Ishikawa (cell line): Measurements from ENCODE around the gene C6orf47.

Source experiments
- CEBPB ChIP-seq: IDR thresholded peaks from 2 replicates; pipeline ENCODE4 v1.6.1; 2012
- CREB1 ChIP-seq: IDR thresholded peaks from 2 replicates; pipeline ENCODE4 v1.6.1; 2012; ENCODE audit warnings: low read depth
- EGR1 ChIP-seq: IDR thresholded peaks from 2 replicates; pipeline ENCODE4 v1.6.1; 2012
- EP300 ChIP-seq: IDR thresholded peaks from 2 replicates; pipeline ENCODE4 v1.6.1; 2012; ENCODE audit warnings: borderline replicate concordance
- FOXM1 ChIP-seq: IDR thresholded peaks from 2 replicates; pipeline ENCODE4 v1.6.1; 2012; ENCODE audit warnings: low read depth, borderline replicate concordance
- NFIC ChIP-seq: IDR thresholded peaks from 2 replicates; pipeline ENCODE4 v1.6.1; 2012
- RAD21 ChIP-seq: IDR thresholded peaks from 2 replicates; pipeline ENCODE4 v1.6.1; 2012; ENCODE audit warnings: low read depth
- TAF1 ChIP-seq: IDR thresholded peaks from 2 replicates; pipeline ENCODE4 v1.6.1; 2012; ENCODE audit warnings: low read depth, mild to moderate bottlenecking
- TCF12 ChIP-seq: IDR thresholded peaks from 2 replicates; pipeline ENCODE4 v1.6.1; 2012; ENCODE audit warnings: low read depth
- TEAD4 ChIP-seq: IDR thresholded peaks from 2 replicates; pipeline ENCODE4 v1.6.1; 2012
- YY1 ChIP-seq: IDR thresholded peaks from 2 replicates; pipeline ENCODE4 v1.6.1; 2012; ENCODE audit warnings: low read depth
- ZBTB7A ChIP-seq: IDR thresholded peaks from 2 replicates; pipeline ENCODE4 v1.6.1; 2012; ENCODE audit warnings: low read depth
- TF ChIP-seq, protein P1 (sequence below): IDR thresholded peaks from 2 replicates; pipeline ENCODE4 v1.6.1; 2012
- TF ChIP-seq, protein P2 (sequence below): IDR thresholded peaks from 2 replicates; pipeline ENCODE4 v1.6.1; 2012
- TF ChIP-seq, protein P3 (sequence below): IDR thresholded peaks from 2 replicates; pipeline ENCODE4 v1.6.1; 2012; ENCODE audit warnings: low read depth, mild to moderate bottlenecking

Gene C6orf47

DNA sequence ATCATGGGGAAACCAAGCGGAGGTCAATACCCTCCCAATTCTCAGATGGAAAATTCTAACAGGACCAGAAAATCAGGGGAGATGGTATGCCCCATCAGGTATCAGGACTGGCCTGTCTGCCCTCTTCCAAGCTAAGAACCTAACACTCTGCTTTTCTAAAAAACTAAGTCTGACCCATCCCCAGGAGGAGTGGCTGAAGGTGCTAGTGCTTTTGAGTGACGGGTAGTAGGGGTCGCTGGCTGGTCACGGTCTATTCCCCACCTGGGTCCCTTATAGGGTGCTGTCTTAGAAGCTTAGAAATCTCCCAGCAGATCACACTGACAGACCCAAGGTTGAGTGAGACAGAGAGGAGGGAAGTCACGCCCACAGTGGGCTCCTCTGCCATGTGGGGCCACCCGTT lies 33.0 kb upstream of the C6orf47 start:
- TF ChIP-seq TCF12 (no peak), YY1 (no peak), RAD21 (no peak)

DNA sequence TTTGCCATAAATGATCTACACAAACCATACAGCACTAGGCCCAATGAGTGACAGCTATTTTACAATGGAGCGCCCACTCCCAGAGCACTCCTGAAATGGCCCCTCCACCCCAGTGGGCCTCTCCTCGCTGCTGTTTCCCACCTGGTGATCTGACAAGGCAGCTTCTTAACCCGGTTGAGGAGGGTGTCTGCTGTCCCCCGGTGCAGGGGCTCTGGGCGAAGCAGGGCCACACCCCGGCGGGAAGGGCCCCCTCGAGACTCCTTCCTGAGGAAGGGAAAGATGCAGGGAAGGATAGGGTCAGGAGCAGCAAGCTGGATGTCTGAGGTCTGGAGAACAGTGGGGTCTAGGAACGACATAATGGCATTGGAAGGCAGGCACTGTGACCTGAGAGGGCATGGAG lies 32.3 kb upstream of the C6orf47 start:
- TF ChIP-seq RAD21 (no peak), EGR1 (no peak), EP300 (no peak), TCF12 (no peak), CEBPB (no peak), YY1 (no peak), NFIC (no peak), FOXM1 (no peak), ZBTB7A (no peak), CREB1 (no peak), TEAD4 (no peak), TAF1 (no peak)
- TF ChIP-seq, protein P1, sequence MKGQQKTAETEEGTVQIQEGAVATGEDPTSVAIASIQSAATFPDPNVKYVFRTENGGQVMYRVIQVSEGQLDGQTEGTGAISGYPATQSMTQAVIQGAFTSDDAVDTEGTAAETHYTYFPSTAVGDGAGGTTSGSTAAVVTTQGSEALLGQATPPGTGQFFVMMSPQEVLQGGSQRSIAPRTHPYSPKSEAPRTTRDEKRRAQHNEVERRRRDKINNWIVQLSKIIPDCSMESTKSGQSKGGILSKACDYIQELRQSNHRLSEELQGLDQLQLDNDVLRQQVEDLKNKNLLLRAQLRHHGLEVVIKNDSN = no peak
- TF ChIP-seq, protein P2, sequence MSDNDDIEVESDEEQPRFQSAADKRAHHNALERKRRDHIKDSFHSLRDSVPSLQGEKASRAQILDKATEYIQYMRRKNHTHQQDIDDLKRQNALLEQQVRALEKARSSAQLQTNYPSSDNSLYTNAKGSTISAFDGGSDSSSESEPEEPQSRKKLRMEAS = no peak
- TF ChIP-seq, protein P3, sequence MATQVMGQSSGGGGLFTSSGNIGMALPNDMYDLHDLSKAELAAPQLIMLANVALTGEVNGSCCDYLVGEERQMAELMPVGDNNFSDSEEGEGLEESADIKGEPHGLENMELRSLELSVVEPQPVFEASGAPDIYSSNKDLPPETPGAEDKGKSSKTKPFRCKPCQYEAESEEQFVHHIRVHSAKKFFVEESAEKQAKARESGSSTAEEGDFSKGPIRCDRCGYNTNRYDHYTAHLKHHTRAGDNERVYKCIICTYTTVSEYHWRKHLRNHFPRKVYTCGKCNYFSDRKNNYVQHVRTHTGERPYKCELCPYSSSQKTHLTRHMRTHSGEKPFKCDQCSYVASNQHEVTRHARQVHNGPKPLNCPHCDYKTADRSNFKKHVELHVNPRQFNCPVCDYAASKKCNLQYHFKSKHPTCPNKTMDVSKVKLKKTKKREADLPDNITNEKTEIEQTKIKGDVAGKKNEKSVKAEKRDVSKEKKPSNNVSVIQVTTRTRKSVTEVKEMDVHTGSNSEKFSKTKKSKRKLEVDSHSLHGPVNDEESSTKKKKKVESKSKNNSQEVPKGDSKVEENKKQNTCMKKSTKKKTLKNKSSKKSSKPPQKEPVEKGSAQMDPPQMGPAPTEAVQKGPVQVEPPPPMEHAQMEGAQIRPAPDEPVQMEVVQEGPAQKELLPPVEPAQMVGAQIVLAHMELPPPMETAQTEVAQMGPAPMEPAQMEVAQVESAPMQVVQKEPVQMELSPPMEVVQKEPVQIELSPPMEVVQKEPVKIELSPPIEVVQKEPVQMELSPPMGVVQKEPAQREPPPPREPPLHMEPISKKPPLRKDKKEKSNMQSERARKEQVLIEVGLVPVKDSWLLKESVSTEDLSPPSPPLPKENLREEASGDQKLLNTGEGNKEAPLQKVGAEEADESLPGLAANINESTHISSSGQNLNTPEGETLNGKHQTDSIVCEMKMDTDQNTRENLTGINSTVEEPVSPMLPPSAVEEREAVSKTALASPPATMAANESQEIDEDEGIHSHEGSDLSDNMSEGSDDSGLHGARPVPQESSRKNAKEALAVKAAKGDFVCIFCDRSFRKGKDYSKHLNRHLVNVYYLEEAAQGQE = no peak

DNA sequence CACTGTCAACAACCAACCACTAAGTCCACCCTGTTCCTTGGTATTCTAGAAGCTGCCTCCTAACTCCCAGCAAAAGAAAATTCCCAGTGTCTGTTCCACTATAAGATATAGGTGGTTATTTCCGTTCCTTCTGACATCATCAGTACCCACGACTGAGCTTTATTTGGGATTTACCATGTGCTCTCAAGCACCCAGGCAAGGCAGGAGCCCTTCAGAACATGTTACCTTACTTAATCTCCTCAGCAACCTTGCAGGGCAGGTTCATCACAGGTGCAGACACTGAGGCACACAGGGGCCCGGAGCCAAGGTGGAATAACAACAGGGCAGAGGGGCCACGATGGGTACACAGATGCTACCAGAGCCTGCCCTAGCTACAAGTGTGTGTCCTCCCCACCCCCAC lies 31.8 kb upstream of the C6orf47 start:
- TF ChIP-seq, protein P3 = no peak
- TF ChIP-seq TEAD4 (no peak), FOXM1 (no peak), CREB1 (no peak), RAD21 (no peak), YY1 (no peak), ZBTB7A (no peak), EGR1 (no peak), TAF1 (no peak)
- TF ChIP-seq, protein P2 = no peak

DNA sequence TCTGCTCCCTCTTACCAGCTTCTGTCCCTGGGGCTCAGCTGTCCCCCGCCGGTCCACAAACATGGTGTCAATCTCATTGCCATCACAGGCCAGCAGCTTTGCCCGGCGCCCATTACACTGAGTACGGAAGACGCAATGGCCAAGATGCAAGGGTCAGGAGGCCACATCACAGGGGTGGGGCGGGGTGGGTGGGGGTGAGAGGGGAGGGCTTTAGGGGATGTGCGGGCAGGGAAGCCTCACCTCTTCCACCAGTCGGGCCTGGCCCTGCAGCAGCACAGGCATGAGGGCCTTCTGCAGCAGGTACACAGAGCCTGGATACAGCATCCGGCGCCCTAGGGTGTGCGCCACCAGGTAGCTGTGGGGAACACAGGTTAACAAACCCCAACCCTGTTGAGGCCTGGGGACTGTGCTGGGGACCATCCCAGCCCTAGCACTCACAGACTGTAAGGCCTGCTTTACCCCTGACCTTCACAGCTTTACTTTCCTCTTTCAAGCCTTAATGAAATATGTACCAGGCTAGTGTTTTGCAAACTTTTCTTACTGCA lies 31.1 kb upstream of the C6orf47 start:
- TF ChIP-seq EGR1 = no peak
- TF ChIP-seq, protein P2 = no peak
- TF ChIP-seq FOXM1 = no peak
- no peak for TF ChIP-seq TCF12
- TF ChIP-seq, protein P3 = no peak
- TF ChIP-seq YY1 = no peak
- TF ChIP-seq NFIC = no peak
- no peak for TF ChIP-seq EP300
- TF ChIP-seq TAF1 = no peak
- no peak for TF ChIP-seq ZBTB7A
- TF ChIP-seq CEBPB = no peak
- TF ChIP-seq TEAD4 = no peak
- no peak for TF ChIP-seq RAD21
- TF ChIP-seq, protein P1 = no peak
